MG63 (cell line): Measurements from ENCODE around the gene FERMT3. TPM values are rescaled to one million over a fixed set of nuclear protein-coding genes. Genes with fewer than 3 reads are reported as not detected.

ENCODE experiments used
- DNase-seq: peaks from one replicate; pipeline ENCODE4 v3.0.0-alpha.2; 2020
- H3K27me3 ChIP-seq: fragments of 250-450 bp; sonication (Bioruptor Pico); 2 replicates; pipeline ENCODE4 v1.5.1; 2020; ENCODE audit warnings: mild to moderate bottlenecking, moderate library complexity
- H3K36me3 ChIP-seq: fragments of 250-450 bp; sonication (Bioruptor Pico); 2 replicates; pipeline ENCODE4 v1.5.1; 2020; ENCODE audit warnings: mild to moderate bottlenecking, moderate library complexity
- H3K4me3 ChIP-seq: fragments of 250-450 bp; sonication (Bioruptor Pico); 2 replicates; pipeline ENCODE4 v1.5.1; 2020; ENCODE audit warnings: mild to moderate bottlenecking, moderate library complexity
- H3K9me3 ChIP-seq: fragments of 250-450 bp; sonication (Bioruptor Pico); 2 replicates; pipeline ENCODE4 v1.5.1; 2020; ENCODE audit warnings: mild to moderate bottlenecking, moderate library complexity
- total RNA-seq: library from RNA; depleted of rRNA; stranded (reverse); fragments of >200 nt; shearing (Covaris generic); gene quantifications from 2 replicates; pipeline ENCODE4 v1.2.3, GENCODE V29; 2014; ENCODE audit warnings: low replicate concordance

The FERMT3 gene
- total RNA-seq, 1 experiment from 2014 or later = not detected

- peak; percentile 94 for DNase-seq
- Histone ChIP-seq H3K4me3 (peak overlapping the region; percentile 9), H3K9me3 (no peaks in the 10 kb centered on the region), H3K27me3 (no peaks in the 10 kb centered on the region), H3K36me3 (peaks cover 1% of the 10 kb centered on the region; the same call in 1 of the 2 replicates)
Measured at GRCh38 chr11:64181506-64182411, 24.8 kb upstream of the FERMT3 start.

DNA sequence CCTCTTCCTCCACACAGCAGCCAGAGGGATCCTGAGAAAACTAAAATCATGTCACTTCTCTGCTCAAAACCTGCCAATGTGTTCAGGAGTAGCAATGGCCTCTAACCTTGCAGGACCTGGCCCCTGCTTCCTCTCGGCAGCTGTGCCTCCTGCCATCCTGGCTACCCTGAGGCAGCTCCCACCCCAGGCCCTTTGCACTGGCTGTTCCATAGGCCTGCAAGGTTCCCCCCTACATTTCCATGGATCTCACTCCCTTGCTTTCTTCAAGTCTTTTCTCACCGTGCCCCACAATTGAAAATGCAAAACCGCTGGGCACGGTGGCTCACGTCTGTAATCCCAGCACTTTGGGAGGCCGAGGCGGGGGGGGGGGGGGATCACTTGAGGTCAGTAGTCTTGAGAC is 22.6 kb upstream of the FERMT3 start:
- Histone ChIP-seq H3K4me3 (peak overlapping the region; percentile 9; the same call in 1 of the 2 replicates), H3K27me3 (no peaks in the 10 kb centered on the region), H3K9me3 (no peaks in the 10 kb centered on the region), H3K36me3 (peaks cover 10% of the 10 kb centered on the region)
- no peak for DNase-seq

GRCh38 chr11:64185175-64185692 is 21.3 kb upstream of the FERMT3 start:
- H3K36me3 ChIP-seq = peaks cover 18% of the 10 kb centered on the region
- DNase-seq = peak; percentile 85
- no peaks in the 10 kb centered on the region for H3K27me3 ChIP-seq
- H3K4me3 ChIP-seq = peak overlapping the region; percentile 80
- H3K9me3 ChIP-seq = no peaks in the 10 kb centered on the region

DNA sequence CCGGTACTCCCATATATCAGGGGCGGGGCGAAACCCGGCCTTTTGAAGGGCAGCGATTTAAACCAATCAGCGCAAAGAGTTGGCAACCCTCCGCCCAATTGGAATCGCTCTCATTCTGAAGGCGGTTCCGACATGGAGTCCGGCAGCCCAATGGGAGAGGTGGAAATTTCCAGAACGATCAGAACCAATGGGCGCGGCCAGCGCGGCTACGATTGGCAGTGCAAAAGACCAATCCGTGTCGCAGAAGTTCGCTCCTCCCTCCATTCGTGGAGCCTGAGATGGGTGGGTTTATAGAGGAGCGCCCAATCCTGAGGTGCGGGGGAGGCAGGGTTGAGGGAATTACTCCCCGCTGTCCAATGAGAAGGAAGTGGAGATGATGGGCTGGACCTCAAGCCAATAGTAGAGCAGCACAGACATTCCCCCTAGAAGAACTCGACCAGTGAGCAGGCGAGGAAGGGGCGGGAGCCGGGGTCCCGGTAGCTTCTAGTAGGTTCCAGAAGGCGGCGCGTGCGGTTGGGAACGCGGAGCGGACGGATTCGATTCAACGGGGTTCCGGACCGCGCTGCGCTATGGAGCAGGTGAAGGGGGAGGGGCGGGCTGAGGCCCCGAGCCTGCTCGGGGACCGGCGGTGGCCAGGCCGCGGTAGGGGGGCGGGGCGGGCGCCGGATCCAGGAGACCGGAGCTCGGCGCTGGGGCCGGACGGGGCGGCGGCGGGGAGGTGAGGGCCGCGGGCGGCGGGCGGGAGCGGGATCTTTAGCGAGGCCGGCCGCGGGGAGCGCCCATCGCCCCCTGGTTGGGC is 20.6 kb upstream of the FERMT3 start, which contains the start of gene STIP1:
TSS of gene STIP1 (plus strand) at position 479 of the 799 bp plus-strand sequence. CDS start at position 570, 91 bp downstream.
- H3K9me3 ChIP-seq = no peaks in the 10 kb centered on the region
- H3K36me3 ChIP-seq = peaks cover 23% of the 10 kb centered on the region
- DNase-seq = peak; percentile 99
- H3K4me3 ChIP-seq = peak within 1 kb of the TSS; percentile 80
- no peaks in the 10 kb centered on the region for H3K27me3 ChIP-seq

DNA sequence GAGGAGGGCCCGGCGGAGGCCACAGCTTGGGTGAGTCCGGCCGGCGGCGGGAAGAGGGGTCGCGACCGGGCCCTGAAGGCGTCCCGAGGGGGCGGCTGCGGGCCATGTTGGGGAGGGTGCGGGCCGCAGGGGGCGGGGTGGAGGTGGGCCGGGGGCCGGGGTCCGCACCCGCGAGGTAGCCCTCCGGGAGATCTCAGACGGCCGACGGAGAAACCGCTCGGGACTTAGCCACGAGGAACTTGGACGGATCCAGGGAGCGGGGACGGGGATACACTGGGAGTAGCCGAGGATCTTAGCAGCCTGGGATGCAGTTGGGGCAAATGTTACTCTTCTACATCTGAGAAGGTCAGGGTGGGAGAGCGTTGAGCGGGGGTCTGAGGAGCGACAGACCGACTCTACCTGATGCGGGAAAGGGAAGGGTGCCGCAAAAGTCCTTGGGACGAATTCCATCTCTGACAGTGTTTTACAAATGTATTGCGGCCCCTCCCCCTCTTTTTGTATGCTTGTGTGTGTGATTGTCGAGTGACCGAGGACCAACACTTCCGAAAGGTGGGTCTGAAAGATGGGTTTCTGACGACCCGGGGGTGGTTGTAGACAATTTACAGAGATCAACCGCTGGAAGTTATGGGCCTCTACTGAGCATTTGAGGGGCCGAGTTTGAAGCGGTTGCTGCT is 19.9 kb upstream of the FERMT3 start:
- Histone ChIP-seq H3K9me3 (no peaks in the 10 kb centered on the region), H3K4me3 (no peak overlapping the region), H3K27me3 (no peaks in the 10 kb centered on the region), H3K36me3 (peaks cover 23% of the 10 kb centered on the region)
- DNase-seq = no peak

- Histone ChIP-seq H3K36me3 (peaks cover 78% of the 10 kb centered on the region), H3K9me3 (no peaks in the 10 kb centered on the region), H3K4me3 (no peak overlapping the region), H3K27me3 (no peaks in the 10 kb centered on the region)
- DNase-seq = no peak
Measured at GRCh38 chr11:64192434-64192833, 14.1 kb upstream of the FERMT3 start.

DNA sequence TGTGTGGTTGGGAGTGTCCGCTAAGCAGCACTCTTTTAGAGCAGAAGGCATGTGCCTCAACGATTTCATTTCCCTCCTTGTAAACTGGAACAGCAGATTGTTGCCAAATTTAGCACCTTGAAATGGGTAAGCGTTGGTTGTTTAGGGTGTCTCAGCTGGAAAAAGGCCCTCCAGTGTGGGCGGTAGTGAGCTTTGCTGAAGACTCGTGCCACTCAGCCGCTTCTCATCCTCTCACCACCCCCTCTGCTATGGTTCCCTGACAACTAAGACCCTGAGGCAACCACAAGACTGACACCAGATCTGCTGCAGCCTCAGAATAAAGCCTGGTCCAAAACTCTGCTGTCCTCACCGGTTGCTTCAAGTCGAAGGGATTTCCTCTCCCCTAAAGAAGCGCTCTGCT is 9.9 kb upstream of the FERMT3 start:
- H3K4me3 ChIP-seq = no peak overlapping the region
- DNase-seq = no peak
- no peaks in the 10 kb centered on the region for H3K27me3 ChIP-seq
- no peaks in the 10 kb centered on the region for H3K9me3 ChIP-seq
- peaks cover 85% of the 10 kb centered on the region for H3K36me3 ChIP-seq

- DNase-seq = no peak
- Histone ChIP-seq H3K9me3 (no peaks in the 10 kb centered on the region), H3K27me3 (no peaks in the 10 kb centered on the region), H3K36me3 (peaks cover 81% of the 10 kb centered on the region), H3K4me3 (no peak overlapping the region)
Measured at GRCh38 chr11:64198511-64198910, 8.0 kb upstream of the FERMT3 start.

GRCh38 chr11:64201543-64201942 is 5.0 kb upstream of the FERMT3 start:
- no peak for DNase-seq
- Histone ChIP-seq H3K36me3 (peaks cover 81% of the 10 kb centered on the region), H3K9me3 (no peaks in the 10 kb centered on the region)

GRCh38 chr11:64202992-64203391 is 3.5 kb upstream of the FERMT3 start:
- H3K36me3 ChIP-seq = peaks cover 75% of the 10 kb centered on the region
- no peaks in the 10 kb centered on the region for H3K27me3 ChIP-seq
- DNase-seq = no peak
- H3K9me3 ChIP-seq = no peaks in the 10 kb centered on the region
- H3K4me3 ChIP-seq = no peak overlapping the region

More at GRCh38 chr11:64201543-64201942, 5.0 kb upstream of the FERMT3 start:
- Histone ChIP-seq H3K4me3 (no peak overlapping the region), H3K27me3 (no peaks in the 10 kb centered on the region)

- DNase-seq = no peak
- Histone ChIP-seq H3K4me3 (no peak overlapping the region), H3K27me3 (no peaks in the 10 kb centered on the region), H3K9me3 (no peaks in the 10 kb centered on the region), H3K36me3 (peaks cover 70% of the 10 kb centered on the region)
Measured at GRCh38 chr11:64203421-64204079, 3.0 kb upstream of the FERMT3 start.

GRCh38 chr11:64204080-64204440 is 2.5 kb upstream of the FERMT3 start:
- H3K27me3 ChIP-seq = no peaks in the 10 kb centered on the region
- no peak for DNase-seq
- peaks cover 65% of the 10 kb centered on the region for H3K36me3 ChIP-seq
- no peak overlapping the region for H3K4me3 ChIP-seq
- no peaks in the 10 kb centered on the region for H3K9me3 ChIP-seq

GRCh38 chr11:64204464-64204989 is 2.0 kb upstream of the FERMT3 start:
- Histone ChIP-seq H3K36me3 (peaks cover 65% of the 10 kb centered on the region), H3K4me3 (no peak overlapping the region), H3K27me3 (no peaks in the 10 kb centered on the region), H3K9me3 (no peaks in the 10 kb centered on the region)
- DNase-seq = peak; percentile 76

- no peaks in the 10 kb centered on the region for H3K9me3 ChIP-seq
- no peak overlapping the region for H3K4me3 ChIP-seq
- DNase-seq = no peak
- no peaks in the 10 kb centered on the region for H3K27me3 ChIP-seq
- peaks cover 48% of the 10 kb centered on the region for H3K36me3 ChIP-seq
Measured at GRCh38 chr11:64207256-64208085, 950 bp downstream of the FERMT3 start.

- DNase-seq = no peak
- no peaks in the 10 kb centered on the region for H3K27me3 ChIP-seq
- H3K9me3 ChIP-seq = no peaks in the 10 kb centered on the region
- no peak overlapping the region for H3K4me3 ChIP-seq
- peaks cover 40% of the 10 kb centered on the region for H3K36me3 ChIP-seq
Measured at GRCh38 chr11:64208086-64208795, 1.7 kb downstream of the FERMT3 start.
